GM04504 (cell line): ENCODE measurements around the gene BUD13.
A peak's percentile ranks its signal among the peaks of the same experiment; 100 is the strongest.

ENCODE experiments used
- DNase-seq: peaks from one replicate; pipeline ENCODE4 v3.0.0-alpha.2; 2012; ENCODE audit warnings: low read depth

The BUD13 gene

GRCh38 chr11:116792869-116793771 is 20.3 kb upstream of the BUD13 start:
- DNase-seq: peak; percentile 51

GRCh38 chr11:116792144-116792868 is 19.5 kb upstream of the BUD13 start:
- no peak for DNase-seq

GRCh38 chr11:116791813-116792143 is 19.0 kb upstream of the BUD13 start, which contains the start of gene APOA5:
Gene APOA5 (minus strand): TSS chr11:116791879. CDS start chr11:116791860, 19 bp downstream.
- no peak for DNase-seq

GRCh38 chr11:116791002-116791812 is 18.4 kb upstream of the BUD13 start:
- DNase-seq: peak; percentile 32

GRCh38 chr11:116790167-116791001 is 17.6 kb upstream of the BUD13 start:
- no peak for DNase-seq

GRCh38 chr11:116788975-116789374 is 16.2 kb upstream of the BUD13 start:
- no peak for DNase-seq

- no peak for DNase-seq
Measured at GRCh38 chr11:116788534-116788933, 15.7 kb upstream of the BUD13 start.

- DNase-seq: peak; percentile 37
Measured at GRCh38 chr11:116787786-116788486, 15.1 kb upstream of the BUD13 start, which contains the start of gene ZPR1. Gene ZPR1 (minus strand): TSS chr11:116788023. CDS start chr11:116787990, 33 bp downstream.

GRCh38 chr11:116787436-116787785 is 14.6 kb upstream of the BUD13 start:
- DNase-seq: no peak

- DNase-seq: no peak
Measured at GRCh38 chr11:116786966-116787365, 14.2 kb upstream of the BUD13 start.

- no peak for DNase-seq
Measured at GRCh38 chr11:116786326-116786725, 13.5 kb upstream of the BUD13 start.

GRCh38 chr11:116782728-116783127 is 9.9 kb upstream of the BUD13 start:
- no peak for DNase-seq

- DNase-seq: no peak
Measured at GRCh38 chr11:116778556-116778955, 5.8 kb upstream of the BUD13 start.

- DNase-seq: no peak
Measured at GRCh38 chr11:116777056-116777455, 4.3 kb upstream of the BUD13 start.

- no peak for DNase-seq
Measured at GRCh38 chr11:116776522-116776984, 3.8 kb upstream of the BUD13 start.

- no peak for DNase-seq
Measured at GRCh38 chr11:116775975-116776374, 3.2 kb upstream of the BUD13 start.

GRCh38 chr11:116774661-116775060 is 1.9 kb upstream of the BUD13 start:
- no peak for DNase-seq

- DNase-seq: no peak
Measured at GRCh38 chr11:116773203-116774097, 663 bp upstream of the BUD13 start.

- DNase-seq: no peak
Measured at GRCh38 chr11:116771935-116772334, 852 bp downstream of the BUD13 start.

GRCh38 chr11:116762132-116762531 is 10.7 kb downstream of the BUD13 start:
- no peak for DNase-seq
